Testis (tissue), 2 donors: ENCODE data around the gene IQSEC1.

Experiments
- POLR2A ChIP-seq: fragments of 450-650 bp; IDR thresholded peaks from one replicate; pipeline ENCODE4 v1.6.1; 2017; ENCODE audit warnings: antibody characterized with exemption, mild to moderate bottlenecking, moderate library complexity
- TF ChIP-seq, protein P1 (sequence below), 3 experiments: fragments of 450-650 bp in 2 of 3; fragments of 200-600 bp in 1 of 3; sonication (generic) in 1 of 3; IDR thresholded peaks; one replicate each; pipeline ENCODE4 v1.5.1; 2016 to 2019; ENCODE audit warnings: antibody characterized with exemption in 3 of 3, mild to moderate bottlenecking in 2 of 3, moderate library complexity in 1 of 3

DNA sequence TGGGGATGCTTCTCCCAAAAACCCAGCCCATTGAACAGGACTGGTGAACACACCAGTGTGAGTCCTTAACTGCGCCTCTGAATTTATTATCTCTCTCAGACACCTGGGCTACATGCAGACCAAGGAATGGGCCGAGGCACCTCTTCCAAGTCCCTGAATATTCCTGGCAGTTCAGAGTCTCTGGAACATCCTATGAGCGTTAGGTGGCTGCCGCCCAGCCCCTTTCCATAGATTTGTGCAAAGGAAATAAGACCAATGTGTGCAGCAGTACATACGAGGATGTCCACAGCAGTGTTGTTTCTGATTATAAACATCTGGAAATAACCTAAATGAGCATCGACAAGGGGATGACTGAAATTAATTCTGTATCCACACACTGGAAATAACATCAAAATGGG lies 127.0 kb downstream of the IQSEC1 start:
- TF ChIP-seq, protein P1, sequence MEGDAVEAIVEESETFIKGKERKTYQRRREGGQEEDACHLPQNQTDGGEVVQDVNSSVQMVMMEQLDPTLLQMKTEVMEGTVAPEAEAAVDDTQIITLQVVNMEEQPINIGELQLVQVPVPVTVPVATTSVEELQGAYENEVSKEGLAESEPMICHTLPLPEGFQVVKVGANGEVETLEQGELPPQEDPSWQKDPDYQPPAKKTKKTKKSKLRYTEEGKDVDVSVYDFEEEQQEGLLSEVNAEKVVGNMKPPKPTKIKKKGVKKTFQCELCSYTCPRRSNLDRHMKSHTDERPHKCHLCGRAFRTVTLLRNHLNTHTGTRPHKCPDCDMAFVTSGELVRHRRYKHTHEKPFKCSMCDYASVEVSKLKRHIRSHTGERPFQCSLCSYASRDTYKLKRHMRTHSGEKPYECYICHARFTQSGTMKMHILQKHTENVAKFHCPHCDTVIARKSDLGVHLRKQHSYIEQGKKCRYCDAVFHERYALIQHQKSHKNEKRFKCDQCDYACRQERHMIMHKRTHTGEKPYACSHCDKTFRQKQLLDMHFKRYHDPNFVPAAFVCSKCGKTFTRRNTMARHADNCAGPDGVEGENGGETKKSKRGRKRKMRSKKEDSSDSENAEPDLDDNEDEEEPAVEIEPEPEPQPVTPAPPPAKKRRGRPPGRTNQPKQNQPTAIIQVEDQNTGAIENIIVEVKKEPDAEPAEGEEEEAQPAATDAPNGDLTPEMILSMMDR (IDR thresholded peaks at IDR 0.05): no peak
- TF ChIP-seq POLR2A: no peak
